ENCODE measurements around the gene ADGRG3. TPM values are rescaled to one million over a fixed set of nuclear protein-coding genes. Genes with fewer than 3 reads are reported as not detected.

ADGRG3 gene
- total RNA-seq, 1 experiment from 2014 or later = 0.46 TPM

DNA sequence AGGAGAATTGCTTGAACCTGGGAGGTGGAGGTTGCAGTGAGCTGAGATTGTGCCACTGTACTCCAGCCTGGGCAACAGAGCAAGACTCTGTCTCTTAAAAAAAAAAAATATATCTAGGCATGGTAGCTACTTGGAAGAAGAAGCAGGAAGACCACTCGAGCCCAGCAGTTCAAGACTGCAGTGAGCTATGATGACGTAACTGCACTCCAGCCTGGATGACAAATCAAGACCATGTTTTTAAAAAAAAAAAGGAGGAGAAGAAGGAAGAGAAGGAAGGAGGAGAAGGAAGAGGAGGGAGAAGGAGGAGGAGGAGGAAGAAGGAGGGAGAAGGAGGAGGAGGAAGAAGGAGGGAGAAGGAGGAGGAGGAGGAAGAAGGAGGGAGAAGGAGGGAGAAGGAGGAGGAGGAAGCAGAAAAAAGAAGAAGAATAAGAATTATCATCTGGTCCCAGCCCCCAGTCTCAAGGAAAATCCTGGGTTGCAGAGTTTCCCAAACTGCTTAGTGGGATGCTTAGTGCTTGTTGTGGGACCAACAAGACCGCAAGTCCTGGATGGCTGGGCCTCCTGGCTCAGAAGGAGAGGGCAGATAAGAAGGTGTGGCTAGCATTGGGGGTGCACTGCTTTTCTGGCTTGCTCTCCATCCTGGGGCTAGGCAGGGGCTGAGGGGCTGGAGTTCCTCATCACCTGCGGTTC is 22.8 kb downstream of the ADGRG3 start:
- Histone ChIP-seq H2AFZ (ENCODE audit: low read length) (no peak overlapping the region), H3K14ac (ENCODE audit: insufficient read depth, low read length) (no peak overlapping the region), H2BK20ac (ENCODE audit: low read depth, low read length, poor library complexity, severe bottlenecking) (no peak overlapping the region), H2BK120ac (ENCODE audit: low read depth, low read length, poor library complexity, severe bottlenecking) (no peak overlapping the region), H3K4me1 (ENCODE audit: insufficient read depth, low read length) (no peaks in the 10 kb centered on the region), H4K5ac (ENCODE audit: insufficient read length, low read depth, low read length) (no peak overlapping the region), H4K20me1 (ENCODE audit: control insufficient read depth, insufficient read depth, insufficient read length) (no peaks in the 10 kb centered on the region), H2BK15ac (ENCODE audit: low read depth, low read length) (no peak overlapping the region), H3K9me3 (ENCODE audit: control insufficient read depth, low read depth, low read length) (no peaks in the 10 kb centered on the region), H3T11ph (ENCODE audit: low read length) (no peak overlapping the region), H2BK5ac (ENCODE audit: insufficient read length, low read length) (no peak overlapping the region), H3K56ac (ENCODE audit: insufficient read length, low read depth, low read length) (no peak overlapping the region), H3K27me3 (ENCODE audit: insufficient read depth, low read length) (no peaks in the 10 kb centered on the region), H4K91ac (ENCODE audit: insufficient read length, low read depth, low read length) (no peak overlapping the region), H3K23me2 (ENCODE audit: insufficient read length, low read depth, low read length, poor library complexity, severe bottlenecking) (no peaks in the 10 kb centered on the region), H2BK12ac (ENCODE audit: insufficient read length, low read depth, low read length) (no peak overlapping the region), H3K79me2 (ENCODE audit: insufficient read depth, low read length) (no peaks in the 10 kb centered on the region), H3K27ac (ENCODE audit: insufficient read length, low read depth, low read length) (no peak overlapping the region), H3K18ac (ENCODE audit: insufficient read length, low read depth, low read length) (no peak overlapping the region), H3K9ac (ENCODE audit: extremely low read depth, insufficient read length, low read length) (no peak overlapping the region), H2AK5ac (ENCODE audit: insufficient read length, low read length) (no peak overlapping the region), H3K4ac (ENCODE audit: low read depth, low read length) (no peak overlapping the region), H3K23ac (ENCODE audit: insufficient read length, low read depth, low read length) (no peak overlapping the region), H3K79me1 (ENCODE audit: insufficient read depth, low read depth, low read length, poor library complexity, severe bottlenecking) (no peaks in the 10 kb centered on the region), H3K4me2 (ENCODE audit: insufficient read depth, insufficient read length, low read length) (no peak overlapping the region), H4K8ac (replicated peaks; ENCODE audit: insufficient read length, low read depth, low read length) (no peak overlapping the region)
- DNase-seq = no peak
- no CpG with 5 or more reads among the region's 4 CpGs for WGBS (ENCODE audit: extremely low coverage, insufficient read length, low lambda C conversion rate)
- Mint-ChIP-seq H3K36me3 (ENCODE audit: insufficient read depth in 1 of 3, low read depth in 3 of 3) (no peaks in the 10 kb centered on the region), H3K4me3 (no peak overlapping the region), H3K27ac (no peak overlapping the region), H3K27me3 (ENCODE audit: low read depth) (peaks cover 7% of the 10 kb centered on the region), H3K9me3 (no peaks in the 10 kb centered on the region), H3K4me1 (peaks cover 5 to 20% of the 10 kb centered on the region in 2 experiments)
- TF ChIP-seq, protein P1, sequence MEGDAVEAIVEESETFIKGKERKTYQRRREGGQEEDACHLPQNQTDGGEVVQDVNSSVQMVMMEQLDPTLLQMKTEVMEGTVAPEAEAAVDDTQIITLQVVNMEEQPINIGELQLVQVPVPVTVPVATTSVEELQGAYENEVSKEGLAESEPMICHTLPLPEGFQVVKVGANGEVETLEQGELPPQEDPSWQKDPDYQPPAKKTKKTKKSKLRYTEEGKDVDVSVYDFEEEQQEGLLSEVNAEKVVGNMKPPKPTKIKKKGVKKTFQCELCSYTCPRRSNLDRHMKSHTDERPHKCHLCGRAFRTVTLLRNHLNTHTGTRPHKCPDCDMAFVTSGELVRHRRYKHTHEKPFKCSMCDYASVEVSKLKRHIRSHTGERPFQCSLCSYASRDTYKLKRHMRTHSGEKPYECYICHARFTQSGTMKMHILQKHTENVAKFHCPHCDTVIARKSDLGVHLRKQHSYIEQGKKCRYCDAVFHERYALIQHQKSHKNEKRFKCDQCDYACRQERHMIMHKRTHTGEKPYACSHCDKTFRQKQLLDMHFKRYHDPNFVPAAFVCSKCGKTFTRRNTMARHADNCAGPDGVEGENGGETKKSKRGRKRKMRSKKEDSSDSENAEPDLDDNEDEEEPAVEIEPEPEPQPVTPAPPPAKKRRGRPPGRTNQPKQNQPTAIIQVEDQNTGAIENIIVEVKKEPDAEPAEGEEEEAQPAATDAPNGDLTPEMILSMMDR (conservative IDR thresholded peaks at IDR 0.05) = no peak
